ENCODE results near the gene KYNU.
"Not testable (repeated sequence)": the region's sequence is repeated elsewhere in the genome, so short reads cannot be mapped to it uniquely, and the experiment has no call there.

The KYNU gene

GRCh38 chr2:142892715-142893114, 15.3 kb downstream of the KYNU start:
- no peak for DNase-seq (ENCODE audit: low read depth)
- no peak for TF ChIP-seq CTCF (conservative IDR thresholded peaks at IDR 0.05; ENCODE audit: low read depth, low read length)
- no peak overlapping the region for H3K4me3 ChIP-seq (ENCODE audit: low read depth, low read length)

GRCh38 chr2:142893241-142893640, 15.8 kb downstream of the KYNU start:
- no peak for DNase-seq (ENCODE audit: low read depth)
- no peak overlapping the region for H3K4me3 ChIP-seq (ENCODE audit: low read depth, low read length)
- TF ChIP-seq CTCF (conservative IDR thresholded peaks at IDR 0.05; ENCODE audit: low read depth, low read length): no peak

GRCh38 chr2:142897807-142898206, 20.3 kb downstream of the KYNU start:
- no peak for TF ChIP-seq CTCF (conservative IDR thresholded peaks at IDR 0.05; ENCODE audit: low read depth, low read length)
- H3K4me3 ChIP-seq (ENCODE audit: low read depth, low read length): no peak overlapping the region
- no peak for DNase-seq (ENCODE audit: low read depth)

GRCh38 chr2:142900327-142900726, 22.9 kb downstream of the KYNU start:
- not testable (repeated sequence) for DNase-seq (ENCODE audit: low read depth); H3K4me3 ChIP-seq (ENCODE audit: low read depth, low read length)

- no peak overlapping the region for H3K4me3 ChIP-seq (ENCODE audit: low read depth, low read length)
- DNase-seq (ENCODE audit: low read depth): no peak
- no peak for TF ChIP-seq CTCF (conservative IDR thresholded peaks at IDR 0.05; ENCODE audit: low read depth, low read length)
Observed at GRCh38 chr2:142901780-142902179, 24.3 kb downstream of the KYNU start.

GRCh38 chr2:142903726-142904125, 26.3 kb downstream of the KYNU start:
- not testable (repeated sequence) for DNase-seq (ENCODE audit: low read depth); H3K4me3 ChIP-seq (ENCODE audit: low read depth, low read length)

- no peak overlapping the region for H3K4me3 ChIP-seq (ENCODE audit: low read depth, low read length)
- no peak for DNase-seq (ENCODE audit: low read depth)
- TF ChIP-seq CTCF (conservative IDR thresholded peaks at IDR 0.05; ENCODE audit: low read depth, low read length): no peak
Observed at GRCh38 chr2:142907653-142908052, 30.2 kb downstream of the KYNU start.

- no peak overlapping the region for H3K4me3 ChIP-seq (ENCODE audit: low read depth, low read length)
- TF ChIP-seq CTCF (conservative IDR thresholded peaks at IDR 0.05; ENCODE audit: low read depth, low read length): no peak
- DNase-seq (ENCODE audit: low read depth): no peak
Observed at GRCh38 chr2:142914507-142915313, 37.2 kb downstream of the KYNU start.
